Colonic mucosa (tissue), 4 donors: ENCODE measurements around the gene PPP1R18. TPM values are rescaled to one million over a fixed set of nuclear protein-coding genes. Genes with fewer than 3 reads are reported as not detected.

Experiments
- DNase-seq: peaks from one replicate; pipeline ENCODE4 v3.0.0-alpha.2; 2020
- H3K27ac ChIP-seq: fragments of 200-600 bp; one replicate; pipeline ENCODE4 v1.8.0; 2021
- H3K27me3 ChIP-seq: fragments of 200-600 bp; one replicate; pipeline ENCODE4 v1.8.0; 2021
- H3K36me3 ChIP-seq: fragments of 200-600 bp; one replicate; pipeline ENCODE4 v1.8.0; 2021
- H3K4me1 ChIP-seq: fragments of 200-600 bp; one replicate; pipeline ENCODE4 v1.8.0; 2021; ENCODE audit warnings: mild to moderate bottlenecking
- H3K4me3 ChIP-seq: fragments of 200-600 bp; one replicate; pipeline ENCODE4 v1.8.0; 2021
- H3K9ac ChIP-seq, 2 donors: one replicate each; pipeline ENCODE4 v1.7.0; 2013; ENCODE audit warnings: control low read depth in 2 of 2, low read depth in 2 of 2, low read length in 2 of 2
- H3K9me3 ChIP-seq: fragments of 200-600 bp; one replicate; pipeline ENCODE4 v1.8.0; 2021
- CTCF ChIP-seq: fragments of 200-600 bp; IDR thresholded peaks from one replicate; pipeline ENCODE4 v1.8.0; 2022; ENCODE audit warnings: antibody characterized with exemption, mild to moderate bottlenecking
- intact Hi-C: fragments of 100-400 bp; cut with DNase I; formaldehyde crosslinking; loops from one replicate; pipeline ENCODE4 v1.14.1; 2022
- total RNA-seq, 2 donors: library from RNA; stranded (reverse); fragmentation: NEBNext Ultra II Directional in 1 of 2; extraction: Animal tissue kit (Norgen Biotek cat#: 25700) in 1 of 2; gene quantifications; one replicate each; pipeline ENCODE4 v1.2.1, GENCODE V29; 2021
- donor health status: healthy.
- donor health status: DM: no; HTN: no; CAD: no.
- donor health status: DM: no; HTN: no; CAD: no.

The PPP1R18 gene
- total RNA-seq, 2 donors from 2014 or later, result 8.3 to 22.8 TPM

DNA sequence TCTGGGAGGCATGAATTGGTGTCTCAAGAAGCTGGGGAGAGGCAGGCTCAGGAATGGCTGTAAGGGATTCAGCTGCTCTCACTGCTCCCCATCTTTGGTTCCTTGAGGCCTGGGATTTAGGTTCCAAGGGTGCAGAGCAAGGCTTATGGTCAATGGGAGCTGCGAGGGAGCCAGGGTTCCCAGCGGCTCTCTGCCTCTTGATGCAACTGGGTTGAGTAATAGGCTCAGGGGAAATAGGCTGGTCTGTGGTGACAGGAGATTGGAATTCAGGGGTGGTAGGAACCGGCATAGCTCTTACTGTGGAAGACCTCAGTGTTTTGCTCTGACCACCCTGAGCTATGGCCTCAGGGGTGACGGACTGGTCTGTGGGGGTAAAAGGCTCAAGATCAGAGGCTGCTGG is 17.4 kb upstream of the PPP1R18 start:
- Histone ChIP-seq H3K27ac (no peak overlapping the region), H3K4me1 (no peaks in the 10 kb centered on the region), H3K36me3 (no peaks in the 10 kb centered on the region), H3K9me3 (no peaks in the 10 kb centered on the region), H3K9ac (no peak overlapping the region), H3K27me3 (no peaks in the 10 kb centered on the region), H3K4me3 (no peak overlapping the region)
- intact Hi-C loops, result no loop called here
- TF ChIP-seq CTCF, result no peak
- DNase-seq, result no peak

DNA sequence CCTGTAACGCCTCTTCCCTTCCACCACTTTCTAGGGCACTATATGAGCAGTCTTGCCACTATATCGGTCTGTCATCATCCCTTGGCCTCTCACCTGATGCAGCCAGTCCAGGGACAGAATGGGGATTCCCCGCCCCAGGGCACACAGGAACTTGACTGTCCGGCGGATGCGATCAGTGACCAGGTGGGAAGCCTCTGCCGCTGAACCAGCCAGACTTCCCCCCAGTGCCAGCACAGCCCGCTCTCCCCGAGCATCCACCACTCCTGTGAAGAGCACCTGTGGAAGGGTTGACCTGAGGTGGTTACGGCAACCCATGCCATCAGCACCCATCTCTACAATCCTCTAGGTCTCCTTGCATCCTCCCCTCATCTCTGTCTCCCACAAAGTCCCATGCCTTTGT is 16.6 kb upstream of the PPP1R18 start:
- Histone ChIP-seq H3K9ac (no peak overlapping the region), H3K36me3 (no peaks in the 10 kb centered on the region), H3K27me3 (no peaks in the 10 kb centered on the region), H3K4me3 (no peak overlapping the region), H3K4me1 (no peaks in the 10 kb centered on the region), H3K27ac (no peak overlapping the region), H3K9me3 (no peaks in the 10 kb centered on the region)
- intact Hi-C loops, result no loop called here
- DNase-seq, result no peak
- TF ChIP-seq CTCF, result no peak

GRCh38 chr6:30700340-30700739 is 13.9 kb upstream of the PPP1R18 start:
- no peak for DNase-seq

DNA sequence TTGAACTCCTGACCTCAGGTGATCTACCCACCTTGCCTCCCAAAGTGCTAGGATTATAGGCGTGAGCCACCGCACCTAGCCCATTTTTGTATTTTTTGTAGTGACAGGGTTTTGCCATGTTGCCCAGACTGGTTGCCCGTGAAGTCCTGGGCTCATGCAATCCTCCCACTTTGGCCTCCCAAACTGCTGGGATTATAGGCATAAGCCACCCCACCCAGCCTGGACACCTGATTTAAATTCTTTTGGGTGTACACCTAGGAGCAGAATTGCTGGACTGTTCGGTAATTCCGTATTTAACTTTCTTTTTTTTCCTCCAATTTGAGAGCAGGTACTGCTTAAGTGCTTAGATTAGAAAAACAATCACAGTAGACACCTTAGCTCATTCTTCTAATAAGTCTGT is 10.0 kb upstream of the PPP1R18 start:
- intact Hi-C loops, result no loop called here

More at GRCh38 chr6:30700340-30700739, 13.9 kb upstream of the PPP1R18 start:
- Histone ChIP-seq H3K4me3 (no peak overlapping the region), H3K36me3 (no peaks in the 10 kb centered on the region), H3K4me1 (no peaks in the 10 kb centered on the region), H3K27me3 (no peaks in the 10 kb centered on the region), H3K9ac (no peak overlapping the region), H3K9me3 (no peaks in the 10 kb centered on the region), H3K27ac (no peak overlapping the region)
- intact Hi-C loops, result no loop called here
- no peak for TF ChIP-seq CTCF

DNA sequence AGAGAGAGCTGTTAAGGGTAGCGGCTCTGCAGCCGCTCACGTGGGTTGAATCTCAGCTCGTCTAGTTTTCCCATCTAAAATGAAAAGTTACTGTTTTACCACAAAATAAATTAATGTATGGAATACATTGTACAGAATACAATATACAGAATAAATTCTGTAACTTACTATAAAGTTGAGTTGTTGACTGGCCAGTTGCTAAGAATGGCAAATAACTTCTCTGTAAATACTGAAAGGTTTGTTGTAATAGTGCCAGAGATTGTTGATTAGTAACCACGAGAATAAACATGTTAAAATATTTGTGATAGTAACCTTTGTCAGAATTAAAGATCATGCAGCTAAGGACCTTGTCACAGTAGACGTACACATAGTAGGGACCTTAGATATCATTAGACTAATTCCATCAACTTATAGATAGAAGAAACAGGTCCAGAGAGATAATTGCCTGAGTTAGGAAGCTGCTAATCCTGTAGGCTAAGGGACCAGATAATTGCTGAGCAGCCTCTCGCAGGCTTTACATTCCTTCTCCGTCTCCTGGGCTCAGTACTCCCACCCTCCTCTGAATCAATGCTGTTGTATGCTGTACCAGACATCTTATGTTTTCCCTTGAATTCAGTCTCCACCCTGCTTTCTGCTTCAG is 4.9 kb upstream of the PPP1R18 start:
- H3K9me3 ChIP-seq, result no peaks in the 10 kb centered on the region
- no peak for TF ChIP-seq CTCF
- intact Hi-C loops, result loop anchor here (2.0 kb wide), 1 partner anchor 25 kb away; the partner anchor contains the start of gene MDC1
- peaks cover 11% of the 10 kb centered on the region for H3K4me1 ChIP-seq
- peak overlapping the region; percentile 44 to 56 for H3K9ac ChIP-seq
- peak overlapping the region; percentile 59 for H3K4me3 ChIP-seq
- no peaks in the 10 kb centered on the region for H3K27me3 ChIP-seq
- no peaks in the 10 kb centered on the region for H3K36me3 ChIP-seq
- DNase-seq, result no peak
- peak overlapping the region; percentile 79 for H3K27ac ChIP-seq

More for the DNA sequence above, 10.0 kb upstream of the PPP1R18 start:
- no peaks in the 10 kb centered on the region for H3K27me3 ChIP-seq
- no peaks in the 10 kb centered on the region for H3K36me3 ChIP-seq
- no peak overlapping the region for H3K9ac ChIP-seq
- no peak for DNase-seq
- H3K9me3 ChIP-seq, result no peaks in the 10 kb centered on the region
- no peaks in the 10 kb centered on the region for H3K4me1 ChIP-seq
- TF ChIP-seq CTCF, result no peak
- no peak overlapping the region for H3K4me3 ChIP-seq
- H3K27ac ChIP-seq, result no peak overlapping the region
